Brain microvascular endothelial cell (primary cell): Measurements from ENCODE around the gene SRPX.

ENCODE experiments used
- DNase-seq: peaks from one replicate; pipeline ENCODE4 v3.0.0-alpha.2; 2020
- H3K27ac ChIP-seq: fragments of 250-450 bp; sonication (Bioruptor Pico); 2 replicates; pipeline ENCODE4 v1.5.1; 2020; ENCODE audit warnings: mild to moderate bottlenecking, moderate library complexity
- H3K27me3 ChIP-seq: fragments of 250-450 bp; sonication (Bioruptor Pico); replicated peaks from 2 replicates; pipeline ENCODE4 v1.5.1; 2020; ENCODE audit warnings: mild to moderate bottlenecking
- H3K36me3 ChIP-seq: fragments of 250-450 bp; sonication (Bioruptor Pico); replicated peaks from 2 replicates; pipeline ENCODE4 v1.5.1; 2020; ENCODE audit warnings: mild to moderate bottlenecking
- H3K4me3 ChIP-seq: 2 replicates; pipeline ENCODE4 v1.5.1; 2011; ENCODE audit warnings: low read depth, mild to moderate bottlenecking, control low read depth, low read length, moderate library complexity
- CTCF ChIP-seq: IDR thresholded peaks from 2 replicates; pipeline ENCODE4 v1.5.1; 2011; ENCODE audit warnings: low read depth, mild to moderate bottlenecking, moderate library complexity, low read length, control low read depth, inconsistent platforms; ENCODE audit errors: missing control alignments
- in situ Hi-C: cut with HindIII; loops from 2 replicates; pipeline ENCODE4 v1.10.0; 2017; ENCODE audit warnings: low sequenced_read_pairs, low pct_ligation_motif_present

SRPX gene

GRCh38 chrX:38149016-38149415 is 71.7 kb downstream of the SRPX start:
- no peaks in the 10 kb centered on the region for H3K36me3 ChIP-seq
- H3K27ac ChIP-seq = no peak overlapping the region
- TF ChIP-seq CTCF = no peak
- H3K4me3 ChIP-seq = no peak overlapping the region
- no peak for DNase-seq
- in situ Hi-C loops = no loop called here
- no peaks in the 10 kb centered on the region for H3K27me3 ChIP-seq

GRCh38 chrX:38142610-38143009 is 78.1 kb downstream of the SRPX start:
- no peaks in the 10 kb centered on the region for H3K36me3 ChIP-seq
- in situ Hi-C loops = no loop called here
- TF ChIP-seq CTCF = no peak
- H3K4me3 ChIP-seq = no peak overlapping the region
- no peaks in the 10 kb centered on the region for H3K27me3 ChIP-seq
- no peak overlapping the region for H3K27ac ChIP-seq
- DNase-seq = no peak

- Histone ChIP-seq H3K4me3 (no peak overlapping the region), H3K36me3 (no peaks in the 10 kb centered on the region), H3K27me3 (no peaks in the 10 kb centered on the region), H3K27ac (no peak overlapping the region)
- no peak for TF ChIP-seq CTCF
- no peak for DNase-seq
- in situ Hi-C loops = no loop called here
Observed at GRCh38 chrX:38138900-38139299, 81.8 kb downstream of the SRPX start.

- Histone ChIP-seq H3K27ac (no peak overlapping the region), H3K36me3 (no peaks in the 10 kb centered on the region), H3K27me3 (no peaks in the 10 kb centered on the region), H3K4me3 (no peak overlapping the region)
- no peak for DNase-seq
- in situ Hi-C loops = no loop called here
- TF ChIP-seq CTCF = no peak
Observed at GRCh38 chrX:38138157-38138891, 82.3 kb downstream of the SRPX start.

- Histone ChIP-seq H3K4me3 (no peak overlapping the region), H3K27me3 (no peaks in the 10 kb centered on the region), H3K36me3 (no peaks in the 10 kb centered on the region), H3K27ac (no peak overlapping the region)
- in situ Hi-C loops = no loop called here
- TF ChIP-seq CTCF = no peak
- DNase-seq = no peak
Observed at GRCh38 chrX:38129366-38129765, 91.3 kb downstream of the SRPX start.

- H3K27me3 ChIP-seq = no peaks in the 10 kb centered on the region
- no peaks in the 10 kb centered on the region for H3K36me3 ChIP-seq
- no peak overlapping the region for H3K4me3 ChIP-seq
- H3K27ac ChIP-seq = no peak overlapping the region
- in situ Hi-C loops = no loop called here
- DNase-seq = no peak
- no peak for TF ChIP-seq CTCF
Observed at GRCh38 chrX:38127961-38128360, 92.7 kb downstream of the SRPX start.
